Hepatocyte (in vitro differentiated cells): ENCODE data around the gene ALG12. TPM values are rescaled to one million over a fixed set of nuclear protein-coding genes. Genes with fewer than 3 reads are reported as not detected.

Experiments
- DNase-seq: peaks from one replicate; pipeline ENCODE4 v3.0.0-alpha.2; 2016; ENCODE audit warnings: low spot score
- H2AFZ ChIP-seq: fragments of 200-600 bp; sonication (generic); 2 replicates; pipeline ENCODE4 v1.6.0; 2016; ENCODE audit warnings: antibody characterized with exemption, mild to moderate bottlenecking
- H3K27ac ChIP-seq: fragments of 200-600 bp; sonication (generic); 2 replicates; pipeline ENCODE4 v1.5.1; 2016; ENCODE audit warnings: mild to moderate bottlenecking
- H3K27me3 ChIP-seq: fragments of 200-600 bp; sonication (generic); 2 replicates; pipeline ENCODE4 v1.6.1; 2016
- H3K36me3 ChIP-seq: fragments of 200-600 bp; sonication (generic); replicated peaks from 2 replicates; pipeline ENCODE4 v1.5.1; 2016; ENCODE audit warnings: low read depth; ENCODE audit not compliant: insufficient read depth
- H3K4me1 ChIP-seq: fragments of 200-600 bp; sonication (generic); 2 replicates; pipeline ENCODE4 v1.5.1; 2016; ENCODE audit warnings: mild to moderate bottlenecking, moderate library complexity; ENCODE audit not compliant: insufficient read depth
- H3K4me2 ChIP-seq: fragments of 200-600 bp; sonication (generic); 2 replicates; pipeline ENCODE4 v1.6.0; 2016
- H3K4me3 ChIP-seq: fragments of 200-600 bp; sonication (generic); 2 replicates; pipeline ENCODE4 v1.5.1; 2016; ENCODE audit warnings: mild to moderate bottlenecking
- H3K79me2 ChIP-seq: fragments of 200-600 bp; sonication (generic); 2 replicates; pipeline ENCODE4 v1.6.0; 2017; ENCODE audit warnings: mild to moderate bottlenecking
- H3K9me2 ChIP-seq: fragments of 200-600 bp; sonication (generic); replicated peaks from 2 replicates; pipeline ENCODE4 v1.6.0; 2017; ENCODE audit warnings: mild to moderate bottlenecking; ENCODE audit not compliant: insufficient read depth
- H3K9me3 ChIP-seq: fragments of 200-600 bp; sonication (generic); 2 replicates; pipeline ENCODE4 v1.5.1; 2016; ENCODE audit warnings: low read depth, mild to moderate bottlenecking
- H4K20me1 ChIP-seq: fragments of 200-600 bp; sonication (generic); 2 replicates; pipeline ENCODE4 v1.6.0; 2016; ENCODE audit warnings: mild to moderate bottlenecking; ENCODE audit not compliant: insufficient read depth, poor library complexity, severe bottlenecking
- CTCF ChIP-seq: fragments of 200-600 bp; sonication (generic); IDR thresholded peaks from 2 replicates; pipeline ENCODE4 v1.5.1; 2016; ENCODE audit warnings: antibody characterized with exemption, mild to moderate bottlenecking; ENCODE audit not compliant: poor library complexity
- EZH2 ChIP-seq: fragments of 200-600 bp; sonication (generic); IDR thresholded peaks from 2 replicates; pipeline ENCODE4 v1.6.1; 2016; ENCODE audit warnings: antibody characterized with exemption, mild to moderate bottlenecking, borderline replicate concordance
- EZH2phosphoT487 ChIP-seq: fragments of 200-600 bp; sonication (generic); IDR thresholded peaks from one replicate; pipeline ENCODE4 v1.6.1; 2018; ENCODE audit warnings: antibody characterized with exemption, mild to moderate bottlenecking, low read depth, moderate library complexity; ENCODE audit not compliant: unreplicated experiment, severe bottlenecking
- WGBS: methylation state at CpG from one replicate; pipeline ENCODE4 v1.1.6; 2016; ENCODE audit warnings: low lambda C conversion rate; ENCODE audit errors: missing lambda C conversion rate; 5-methylcytosine and 5-hydroxymethylcytosine counted together
- polyA plus RNA-seq: library from polyadenylated mRNA; unstranded; fragments of >200 nt; fragmentation: Nextera tagmentation; extraction: Ambion mirVana; gene quantifications from 2 replicates; pipeline ENCODE4 v1.2.1, GENCODE V29; 2016
- total RNA-seq: library from RNA; depleted of rRNA; stranded (reverse); fragments of >200 nt; gene quantifications from 2 replicates; pipeline ENCODE4 v1.2.3, GENCODE V29; 2014

ALG12 gene
- total and polyA plus RNA-seq, 2 experiments from 2014 or later, result 30.8 to 69.6 TPM

- peaks cover 43% of the 10 kb centered on the region for H4K20me1 ChIP-seq
- H3K9me3 ChIP-seq, result no peaks in the 10 kb centered on the region
- no peak overlapping the region for H2AFZ ChIP-seq
- no peaks in the 10 kb centered on the region for H3K36me3 ChIP-seq
- H3K9me2 ChIP-seq, result no peaks in the 10 kb centered on the region
- H3K4me2 ChIP-seq, result peak overlapping the region; percentile 95
- peak overlapping the region; percentile 94 for H3K27ac ChIP-seq
- WGBS, result 2% methylated on average over 35 of the region's 49 CpGs
- no peaks in the 10 kb centered on the region for H3K27me3 ChIP-seq
- peaks cover 37% of the 10 kb centered on the region for H3K4me1 ChIP-seq
- H3K79me2 ChIP-seq, result peaks cover 35% of the 10 kb centered on the region
- TF ChIP-seq EZH2 (no peak), CTCF (no peak), EZH2phosphoT487 (no peak)
- no peak for DNase-seq
- peak overlapping the region; percentile 96 for H3K4me3 ChIP-seq
Measured at GRCh38 chr22:49961601-49962011, 43.4 kb upstream of the ALG12 start.

- Histone ChIP-seq H3K79me2 (peaks cover 35% of the 10 kb centered on the region), H3K36me3 (no peaks in the 10 kb centered on the region), H4K20me1 (peaks cover 43% of the 10 kb centered on the region), H3K4me3 (peak overlapping the region; percentile 96), H3K4me1 (peaks cover 32% of the 10 kb centered on the region), H3K27ac (peak overlapping the region; percentile 94), H3K9me2 (no peaks in the 10 kb centered on the region), H2AFZ (no peak overlapping the region), H3K27me3 (no peaks in the 10 kb centered on the region), H3K9me3 (no peaks in the 10 kb centered on the region), H3K4me2 (peak overlapping the region; percentile 95)
- TF ChIP-seq EZH2 (no peak), EZH2phosphoT487 (no peak), CTCF (no peak)
- DNase-seq, result peak; percentile 68
- under 1% methylated on average over 23 of the region's 84 CpGs for WGBS
Measured at GRCh38 chr22:49961005-49961600, 42.9 kb upstream of the ALG12 start.

GRCh38 chr22:49960159-49961004, 42.1 kb upstream of the ALG12 start, which contains the start of gene PIM3:
PIM3 (plus strand) TSS chr22:49960772; CDS start chr22:49960948, 176 bp downstream.
- Histone ChIP-seq H3K4me3 (peak within 1 kb of the TSS; percentile 96), H3K4me1 (peaks cover 34% of the 10 kb centered on the region), H3K9me2 (no peaks in the 10 kb centered on the region), H4K20me1 (peaks cover 42% of the 10 kb centered on the region), H2AFZ (peak within 1 kb of the TSS; percentile 22), H3K27me3 (no peaks in the 10 kb centered on the region), H3K27ac (peak within 1 kb of the TSS; percentile 94), H3K79me2 (peaks cover 35% of the 10 kb centered on the region), H3K4me2 (peak within 1 kb of the TSS; percentile 97), H3K36me3 (no peaks in the 10 kb centered on the region), H3K9me3 (no peaks in the 10 kb centered on the region)
- DNase-seq, result peak; percentile 98
- under 1% methylated on average over 54 of the region's 137 CpGs for WGBS
- no peak for TF ChIP-seq EZH2phosphoT487
- no peak for TF ChIP-seq CTCF
- no peak for TF ChIP-seq EZH2
